Caco-2 (cell line): ENCODE data around the gene TSHR. TPM values are rescaled to one million over a fixed set of nuclear protein-coding genes. Genes with fewer than 3 reads are reported as not detected.

Experiments
- BruUV-seq: library from RNA; stranded (reverse); fragments of 400-500 nt; replicated peaks from 2 replicates; lab custom pipeline; 2021; lab: Mats Ljungman, UMichigan
- CTCF ChIA-PET: fragments of 300-600 bp; sonication (Branson Sonifier 250); formaldehyde crosslinking; loops from one replicate; lab custom pipeline; 2022; ENCODE audit warnings: antibody characterized with exemption; lab: Charles Lee
- POLR2A ChIA-PET: fragments of 300-600 bp; sonication (Branson Sonifier 250); formaldehyde crosslinking; loops from one replicate; lab custom pipeline; 2022; ENCODE audit warnings: antibody characterized with exemption; lab: Charles Lee
- DNase-seq, 2 experiments: peaks; one replicate each; pipeline versions ENCODE4 v3.0.0 to v3.0.0-alpha.2; 2020 to 2022
- H3K27me3 ChIP-seq: replicated peaks from 2 replicates; pipeline ENCODE4 v1.6.0; 2011; ENCODE audit warnings: low read length; ENCODE audit not compliant: control insufficient read depth, insufficient read depth
- H3K36me3 ChIP-seq: 2 replicates; pipeline ENCODE4 v1.5.1; 2011; ENCODE audit warnings: low read length; ENCODE audit not compliant: control insufficient read depth, insufficient read depth
- H3K4me1 ChIP-seq: fragments of 250-450 bp; sonication (Bioruptor Pico); 2 replicates; pipeline ENCODE4 v1.5.1; 2020; ENCODE audit warnings: mild to moderate bottlenecking
- H3K4me3 ChIP-seq: 2 replicates; pipeline ENCODE4 v1.5.1; 2011; ENCODE audit warnings: low read depth, mild to moderate bottlenecking, control low read depth, low read length
- H3K9me3 ChIP-seq: fragments of 250-450 bp; sonication (Bioruptor Pico); 2 replicates; pipeline ENCODE4 v1.5.1; 2020; ENCODE audit warnings: mild to moderate bottlenecking, moderate library complexity
- H3K27ac Mint-ChIP-seq: one replicate; pipeline ENCODE4 v1.8.0; 2022; ENCODE audit warnings: mixed read lengths; ENCODE audit not compliant: unreplicated experiment
- H3K27me3 Mint-ChIP-seq: one replicate; pipeline ENCODE4 v1.8.0; 2022; ENCODE audit warnings: mixed read lengths; ENCODE audit not compliant: insufficient read depth, unreplicated experiment
- H3K36me3 Mint-ChIP-seq: one replicate; pipeline ENCODE4 v1.8.0; 2022; ENCODE audit warnings: mild to moderate bottlenecking, mixed read lengths; ENCODE audit not compliant: insufficient read depth, unreplicated experiment
- H3K4me1 Mint-ChIP-seq: one replicate; pipeline ENCODE4 v1.8.0; 2022; ENCODE audit warnings: low read depth, mixed read lengths; ENCODE audit not compliant: unreplicated experiment
- H3K4me3 Mint-ChIP-seq: one replicate; pipeline ENCODE4 v1.8.0; 2022; ENCODE audit warnings: mild to moderate bottlenecking, moderate library complexity, mixed read lengths; ENCODE audit not compliant: unreplicated experiment
- H3K9me3 Mint-ChIP-seq: one replicate; pipeline ENCODE4 v1.8.0; 2022; ENCODE audit warnings: mixed read lengths; ENCODE audit not compliant: unreplicated experiment
- CTCF ChIP-seq, 2 experiments: fragments of 200-600 bp in 1 of 2; IDR thresholded peaks; 1 replicate in 1 of 2; 2 replicates in 1 of 2; pipeline versions ENCODE4 v1.5.1 to v1.8.0; 2011 to 2022; ENCODE audit warnings: antibody characterized with exemption in 1 of 2, control low read depth in 1 of 2, inconsistent platforms in 1 of 2, low read depth in 1 of 2, low read length in 1 of 2, mild to moderate bottlenecking in 1 of 2, moderate library complexity in 1 of 2; ENCODE audit not compliant: insufficient read depth in 1 of 2, severe bottlenecking in 1 of 2, unreplicated experiment in 1 of 2
- intact Hi-C: fragments of 100-400 bp; cut with micrococcal nuclease; formaldehyde crosslinking; loops from one replicate; pipeline ENCODE4 v1.10.0; 2022; ENCODE audit not compliant: unreplicated experiment
- total RNA-seq: library from RNA; stranded (reverse); gene quantifications from 2 replicates; pipeline ENCODE4 v1.2.3, GENCODE V29; 2022

Gene TSHR
- total RNA-seq, 1 experiment from 2014 or later, result not detected

- no peak overlapping the region for H3K4me3 Mint-ChIP-seq
- Histone ChIP-seq H3K4me3 (no peak overlapping the region), H3K9me3 (no peaks in the 10 kb centered on the region), H3K4me1 (0 out of 2 replicates have a peak, but pooled peaks cover 4% of the 10 kb centered on the region), H3K27me3 (peaks cover 4% of the 10 kb centered on the region), H3K36me3 (no peaks in the 10 kb centered on the region)
- H3K4me1 Mint-ChIP-seq, result no peaks in the 10 kb centered on the region
- CTCF ChIA-PET, result no interaction called here
- peaks cover 5% of the 10 kb centered on the region for H3K36me3 Mint-ChIP-seq
- H3K9me3 Mint-ChIP-seq, result no peaks in the 10 kb centered on the region
- POLR2A ChIA-PET, result interaction anchor here (0.6 kb wide), 1 partner anchor 20 kb away, joined by 5 read pairs; no protein-coding TSS in a partner anchor
- no peak overlapping the region for H3K27ac Mint-ChIP-seq
- no peak for TF ChIP-seq CTCF (IDR thresholded peaks at IDR 0.05; ENCODE audit: insufficient read depth in 1 of 2, low read depth in 1 of 2, low read length in 1 of 2, severe bottlenecking in 1 of 2, unreplicated experiment in 1 of 2)
- peaks cover 19% of the 10 kb centered on the region for H3K27me3 Mint-ChIP-seq
- no TSS peak for BruUV-seq
- no peak for DNase-seq
- intact Hi-C loops, result loop anchor here (10.0 kb wide), 1 partner anchor 507 kb away; no protein-coding TSS in a partner anchor
These were observed 2.2 kb downstream of the TSHR start for GRCh38 chr14:80957613-80958012.

GRCh38 chr14:80958226-80958625 is 2.8 kb downstream of the TSHR start:
- peaks cover 19% of the 10 kb centered on the region for H3K27me3 Mint-ChIP-seq
- no peaks in the 10 kb centered on the region for H3K4me1 Mint-ChIP-seq
- H3K27me3 ChIP-seq, result peaks cover 4% of the 10 kb centered on the region
- H3K9me3 Mint-ChIP-seq, result no peaks in the 10 kb centered on the region
- no peak for DNase-seq
- POLR2A ChIA-PET, result interaction anchor here (0.6 kb wide), 1 partner anchor 19 kb away, joined by 5 read pairs; no protein-coding TSS in a partner anchor
- H3K4me3 Mint-ChIP-seq, result no peak overlapping the region
- CTCF ChIA-PET, result interaction anchor here (0.6 kb wide), 1 partner anchor 1066 kb away, joined by 3 read pairs; no protein-coding TSS in a partner anchor
- H3K9me3 ChIP-seq, result no peaks in the 10 kb centered on the region
- no peak for TF ChIP-seq CTCF (IDR thresholded peaks at IDR 0.05; ENCODE audit: insufficient read depth in 1 of 2, low read depth in 1 of 2, low read length in 1 of 2, severe bottlenecking in 1 of 2, unreplicated experiment in 1 of 2)
- intact Hi-C loops, result loop anchor here (10.0 kb wide), 1 partner anchor 507 kb away; no protein-coding TSS in a partner anchor
- BruUV-seq, result no TSS peak
- peaks cover 5% of the 10 kb centered on the region for H3K36me3 Mint-ChIP-seq
- H3K27ac Mint-ChIP-seq, result no peak overlapping the region
- no peak overlapping the region for H3K4me3 ChIP-seq
- H3K4me1 ChIP-seq, result 0 out of 2 replicates have a peak, but pooled peaks cover 4% of the 10 kb centered on the region
- H3K36me3 ChIP-seq, result no peaks in the 10 kb centered on the region

GRCh38 chr14:80958939-80959338 is 3.5 kb downstream of the TSHR start:
- H3K36me3 ChIP-seq, result no peaks in the 10 kb centered on the region
- POLR2A ChIA-PET, result no interaction called here
- 0 out of 2 replicates have a peak, but pooled peaks cover 4% of the 10 kb centered on the region for H3K4me1 ChIP-seq
- no peak overlapping the region for H3K4me3 ChIP-seq
- Mint-ChIP-seq H3K9me3 (no peaks in the 10 kb centered on the region), H3K4me3 (no peak overlapping the region), H3K36me3 (peaks cover 5% of the 10 kb centered on the region), H3K27me3 (peaks cover 19% of the 10 kb centered on the region), H3K4me1 (no peaks in the 10 kb centered on the region), H3K27ac (no peak overlapping the region)
- intact Hi-C loops, result loop anchor here (10.0 kb wide), 1 partner anchor 506 kb away; no protein-coding TSS in a partner anchor
- no peaks in the 10 kb centered on the region for H3K9me3 ChIP-seq
- CTCF ChIA-PET, result interaction anchor here (0.6 kb wide), 1 partner anchor 1066 kb away, joined by 3 read pairs; no protein-coding TSS in a partner anchor
- TF ChIP-seq CTCF (IDR thresholded peaks at IDR 0.05; ENCODE audit: insufficient read depth in 1 of 2, low read depth in 1 of 2, low read length in 1 of 2, severe bottlenecking in 1 of 2, unreplicated experiment in 1 of 2), result no peak
- peaks cover 4% of the 10 kb centered on the region for H3K27me3 ChIP-seq
- BruUV-seq, result no TSS peak
- DNase-seq, result no peak
